Vagina (tissue), 2 donors: ENCODE data around the gene TBC1D22A.

Source experiments
- POLR2A ChIP-seq, 2 donors: fragments of 450-650 bp; IDR thresholded peaks; one replicate each; pipeline ENCODE4 v1.6.1; 2017; ENCODE audit warnings: antibody characterized with exemption in 2 of 2, mild to moderate bottlenecking in 2 of 2, moderate library complexity in 2 of 2
- POLR2AphosphoS5 ChIP-seq, 2 donors: sonication (generic); formaldehyde crosslinking; IDR thresholded peaks; one replicate each; pipeline ENCODE4 v1.9.0; 2017; ENCODE audit warnings: antibody characterized with exemption in 2 of 2, mild to moderate bottlenecking in 2 of 2, low read depth in 1 of 2; ENCODE audit not compliant: insufficient read depth in 1 of 2
- TF ChIP-seq, protein P1 (sequence below), 3 experiments: fragments of 450-650 bp in 2 of 3; fragments of 200-600 bp in 1 of 3; sonication (generic) in 1 of 3; IDR thresholded peaks; one replicate each; pipeline ENCODE4 v1.5.1; 2017 to 2019; ENCODE audit warnings: antibody characterized with exemption in 3 of 3, mild to moderate bottlenecking in 2 of 3, moderate library complexity in 2 of 3

DNA sequence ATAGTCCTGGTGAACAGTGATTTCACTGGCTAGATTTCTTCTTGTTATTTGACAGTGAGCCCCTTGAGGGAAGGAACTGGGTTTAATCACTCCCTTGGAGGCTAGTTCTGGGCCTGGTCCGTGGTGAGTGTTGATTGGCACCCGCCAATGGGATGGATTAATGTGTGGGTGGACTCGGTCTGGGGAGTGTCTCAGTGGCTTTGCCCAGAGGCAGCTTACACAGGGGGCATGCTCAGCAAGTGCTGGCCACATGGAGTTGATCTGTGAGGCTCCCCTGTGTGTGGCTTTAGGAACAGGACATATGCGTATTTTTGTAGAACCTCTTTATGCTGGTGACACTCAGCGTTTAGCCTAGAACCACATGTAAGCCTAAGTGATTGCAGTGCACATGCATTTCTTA is 106.9 kb downstream of the TBC1D22A start:
- TF ChIP-seq, protein P1, sequence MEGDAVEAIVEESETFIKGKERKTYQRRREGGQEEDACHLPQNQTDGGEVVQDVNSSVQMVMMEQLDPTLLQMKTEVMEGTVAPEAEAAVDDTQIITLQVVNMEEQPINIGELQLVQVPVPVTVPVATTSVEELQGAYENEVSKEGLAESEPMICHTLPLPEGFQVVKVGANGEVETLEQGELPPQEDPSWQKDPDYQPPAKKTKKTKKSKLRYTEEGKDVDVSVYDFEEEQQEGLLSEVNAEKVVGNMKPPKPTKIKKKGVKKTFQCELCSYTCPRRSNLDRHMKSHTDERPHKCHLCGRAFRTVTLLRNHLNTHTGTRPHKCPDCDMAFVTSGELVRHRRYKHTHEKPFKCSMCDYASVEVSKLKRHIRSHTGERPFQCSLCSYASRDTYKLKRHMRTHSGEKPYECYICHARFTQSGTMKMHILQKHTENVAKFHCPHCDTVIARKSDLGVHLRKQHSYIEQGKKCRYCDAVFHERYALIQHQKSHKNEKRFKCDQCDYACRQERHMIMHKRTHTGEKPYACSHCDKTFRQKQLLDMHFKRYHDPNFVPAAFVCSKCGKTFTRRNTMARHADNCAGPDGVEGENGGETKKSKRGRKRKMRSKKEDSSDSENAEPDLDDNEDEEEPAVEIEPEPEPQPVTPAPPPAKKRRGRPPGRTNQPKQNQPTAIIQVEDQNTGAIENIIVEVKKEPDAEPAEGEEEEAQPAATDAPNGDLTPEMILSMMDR (IDR thresholded peaks at IDR 0.05) = no peak
- TF ChIP-seq POLR2A (IDR thresholded peaks at IDR 0.05) = no peak
- no peak for TF ChIP-seq POLR2AphosphoS5 (IDR thresholded peaks at IDR 0.05; ENCODE audit: insufficient read depth in 1 of 2, low read depth in 1 of 2)
